Activated CD4-positive, alpha-beta T cell treated with anti-CD3 and anti-CD28 coated beads, Interleukin-2, amount 50 U/mL, for 4 hours (primary cell): ENCODE measurements around the gene PML.
"Not testable (repeated sequence)": the region's sequence is repeated elsewhere in the genome, so short reads cannot be mapped to it uniquely, and the experiment has no call there.

Source experiments
- DNase-seq, 2 experiments: peaks; one replicate each; pipeline ENCODE4 v3.0.0-alpha.2; 2020

The PML gene

DNA sequence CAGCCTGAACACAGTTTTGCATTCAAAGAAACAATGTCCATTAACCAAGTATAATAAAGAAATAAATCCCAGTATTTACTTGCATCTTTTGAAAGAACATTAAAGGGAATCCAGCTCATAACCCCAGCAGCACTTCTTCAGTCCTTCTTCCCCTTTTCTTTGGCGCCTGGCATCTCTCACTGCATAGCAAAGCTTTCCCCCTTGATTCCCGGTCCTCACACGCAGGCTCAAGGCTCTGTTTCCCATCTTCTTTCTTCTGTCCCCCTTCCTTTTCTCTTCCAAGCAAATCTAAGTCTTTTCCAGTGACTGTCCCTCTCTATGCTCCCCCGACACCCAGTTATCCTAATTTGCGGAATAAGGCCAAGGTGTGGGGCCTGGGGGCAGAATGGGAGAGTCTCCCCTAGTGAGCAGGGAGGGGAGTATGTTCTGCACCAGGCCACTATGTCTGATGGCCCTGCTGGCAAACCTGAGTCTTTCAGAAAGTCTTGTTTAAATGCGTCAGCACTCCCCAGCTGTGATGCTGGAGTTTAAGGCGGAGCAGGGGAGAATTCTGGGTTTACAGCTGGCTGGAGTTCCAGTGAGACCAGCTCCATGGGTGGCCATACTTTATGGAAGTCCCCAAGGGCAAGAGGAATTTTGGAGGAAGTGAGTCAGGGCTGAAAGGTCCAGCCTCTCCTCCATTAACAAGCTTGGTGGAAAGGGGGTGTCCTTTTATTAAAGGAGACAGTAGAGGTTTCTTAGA, 45.8 kb downstream of the PML start:
- DNase-seq, result no peak

DNA sequence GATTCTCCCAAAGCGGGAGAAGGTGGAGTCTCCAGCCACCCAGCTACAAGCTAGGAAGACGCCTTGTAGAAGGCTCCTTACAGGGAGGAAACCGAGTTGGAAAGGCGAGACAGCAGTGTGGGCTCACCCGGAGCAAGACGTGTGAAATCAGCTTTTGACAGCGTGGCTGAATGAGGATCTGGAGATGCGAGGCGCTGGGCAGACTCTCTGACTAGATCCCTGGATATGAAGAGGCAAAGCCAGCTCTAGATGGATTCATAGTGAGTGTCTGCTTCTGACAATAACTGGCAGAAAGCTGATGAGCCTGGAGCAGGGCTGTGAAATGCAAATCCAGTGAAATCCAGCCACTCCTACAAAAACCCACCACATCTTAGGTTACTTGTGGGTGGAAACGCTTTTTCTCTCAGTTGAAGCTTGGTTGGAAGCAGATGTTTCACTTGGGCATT, 46.8 kb downstream of the PML start:
- DNase-seq, result no peak

DNA sequence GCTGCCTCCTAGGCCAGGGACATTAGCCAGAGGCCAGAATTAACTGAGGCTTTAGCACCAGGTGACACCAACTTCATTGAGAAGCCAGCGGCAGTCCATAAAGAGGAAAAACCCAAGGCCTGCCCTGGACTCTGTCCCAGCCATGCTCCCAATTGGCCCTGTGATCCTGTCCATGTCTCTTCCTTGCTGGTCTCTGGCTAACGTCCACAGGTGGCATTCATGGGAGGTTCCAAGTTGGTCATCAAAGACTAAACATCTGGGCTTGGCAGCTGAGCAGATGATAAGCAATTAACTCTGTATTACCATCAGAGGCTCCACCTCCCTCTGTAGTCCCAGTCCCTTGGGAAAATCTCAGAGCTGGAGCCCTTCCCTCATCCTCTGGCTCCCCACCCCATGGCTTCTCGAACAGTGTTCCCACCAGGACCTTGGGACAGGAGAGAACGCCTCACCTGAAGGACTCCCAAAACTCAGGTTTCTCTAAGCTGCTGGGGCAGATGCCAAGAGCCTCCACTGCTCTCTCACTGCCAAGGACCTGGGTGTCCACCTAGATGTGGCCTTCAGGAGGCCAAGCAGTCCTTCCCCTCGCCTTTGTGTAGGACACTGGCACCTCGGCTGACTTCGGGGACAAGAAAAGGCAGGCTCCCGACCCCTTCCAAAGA, 47.4 kb downstream of the PML start:
- DNase-seq, result no peak

DNA sequence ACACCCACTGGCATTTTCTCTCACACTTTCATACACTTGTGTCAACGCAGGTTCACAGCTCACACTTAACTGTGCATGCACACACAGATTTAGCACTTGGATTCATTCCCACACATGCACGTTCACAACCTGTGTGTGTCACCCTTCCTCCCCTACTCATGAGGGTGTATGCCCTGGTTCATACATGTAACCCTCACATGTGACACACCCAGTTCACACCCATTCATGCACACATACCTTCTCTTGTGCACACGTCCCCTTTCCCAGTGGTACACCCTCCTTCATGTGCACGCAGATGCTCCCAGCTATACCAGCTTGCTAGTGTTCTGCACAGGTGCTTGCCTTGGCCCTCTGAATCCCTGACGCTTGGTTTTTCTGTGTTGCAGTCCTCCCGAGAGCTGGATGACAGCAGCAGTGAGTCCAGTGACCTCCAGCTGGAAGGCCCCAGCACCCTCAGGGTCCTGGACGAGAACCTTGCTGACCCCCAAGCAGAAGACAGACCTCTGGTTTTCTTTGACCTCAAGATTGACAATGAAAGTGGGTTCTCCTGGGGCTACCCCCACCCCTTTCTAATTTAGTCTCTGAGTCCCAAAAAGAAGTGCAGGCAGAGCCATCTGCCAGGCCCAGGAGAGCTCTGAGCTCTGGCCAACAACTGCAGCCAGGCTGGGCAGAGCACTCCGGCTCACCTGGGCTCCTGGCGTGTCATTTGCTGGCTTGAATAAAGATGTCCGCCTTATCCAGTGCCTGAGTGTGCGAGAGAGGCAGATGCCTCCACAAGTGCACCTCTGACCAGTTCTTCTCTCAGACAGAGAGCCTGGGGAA, 48.3 kb downstream of the PML start:
- no peak for DNase-seq

DNA sequence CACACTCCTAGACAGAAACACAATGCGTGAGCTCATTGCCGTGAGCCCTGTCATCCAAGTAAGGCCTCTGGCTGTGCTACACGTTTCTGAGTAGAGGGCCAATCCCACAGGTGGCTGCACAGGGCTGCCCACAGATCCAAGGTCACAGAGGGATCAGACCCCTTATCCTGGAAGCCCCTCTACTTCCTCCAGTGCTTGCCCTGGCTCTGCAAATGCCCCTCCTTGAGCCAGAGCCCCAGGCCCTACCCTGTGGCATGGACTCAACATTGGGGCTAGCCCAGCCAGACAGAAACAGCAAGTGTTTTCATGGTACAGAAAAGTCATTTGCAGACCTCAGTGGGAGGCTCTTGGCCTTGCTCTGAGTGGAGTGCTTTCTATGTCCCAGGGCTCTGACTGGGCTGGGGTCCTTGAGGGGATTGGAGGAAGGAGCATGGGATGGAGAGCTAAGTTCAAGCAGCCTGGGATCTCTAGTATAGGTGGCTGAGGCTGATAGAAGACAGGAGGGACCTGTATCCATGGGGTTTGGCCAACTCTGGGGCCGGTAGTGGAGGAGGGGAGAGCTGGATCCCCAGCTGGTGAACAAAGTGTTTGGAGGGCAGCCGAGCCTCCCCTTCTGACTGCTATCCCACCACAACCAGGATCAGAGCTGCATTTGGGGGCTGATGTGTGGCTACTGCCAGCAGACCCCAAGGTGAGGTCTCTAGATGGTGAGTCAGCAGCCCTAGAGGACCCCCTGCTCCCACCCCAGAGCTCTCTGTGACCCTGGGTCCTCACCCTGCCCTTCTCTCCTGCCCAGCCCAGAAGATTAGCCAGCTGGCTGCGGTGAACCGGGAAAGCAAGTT, 49.1 kb downstream of the PML start:
- DNase-seq, result no peak

DNA sequence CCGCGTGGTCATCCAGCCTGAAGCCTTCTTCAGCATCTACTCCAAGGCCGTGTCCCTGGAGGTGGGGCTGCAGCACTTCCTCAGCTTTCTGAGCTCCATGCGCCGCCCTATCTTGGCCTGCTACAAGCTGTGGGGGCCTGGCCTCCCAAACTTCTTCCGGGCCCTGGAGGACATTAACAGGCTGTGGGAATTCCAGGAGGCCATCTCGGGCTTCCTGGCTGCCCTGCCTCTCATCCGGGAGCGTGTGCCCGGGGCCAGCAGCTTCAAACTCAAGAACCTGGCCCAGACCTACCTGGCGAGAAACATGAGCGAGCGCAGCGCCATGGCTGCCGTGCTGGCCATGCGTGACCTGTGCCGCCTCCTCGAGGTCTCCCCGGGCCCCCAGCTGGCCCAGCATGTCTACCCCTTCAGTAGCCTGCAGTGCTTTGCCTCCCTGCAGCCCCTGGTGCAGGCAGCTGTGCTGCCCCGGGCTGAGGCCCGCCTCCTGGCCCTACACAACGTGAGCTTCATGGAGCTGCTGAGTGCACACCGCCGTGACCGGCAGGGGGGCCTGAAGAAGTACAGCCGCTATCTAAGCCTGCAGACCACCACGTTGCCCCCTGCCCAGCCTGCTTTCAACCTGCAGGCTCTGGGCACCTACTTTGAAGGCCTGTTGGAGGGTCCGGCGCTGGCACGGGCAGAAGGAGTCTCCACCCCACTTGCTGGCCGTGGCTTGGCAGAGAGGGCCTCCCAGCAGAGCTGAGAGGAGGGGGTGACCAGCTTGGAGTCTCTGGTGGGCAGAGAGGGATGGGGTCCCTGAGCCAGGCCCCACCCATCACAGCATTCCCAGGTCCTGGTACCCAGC, 50.0 kb downstream of the PML start:
- DNase-seq, result no peak

DNA sequence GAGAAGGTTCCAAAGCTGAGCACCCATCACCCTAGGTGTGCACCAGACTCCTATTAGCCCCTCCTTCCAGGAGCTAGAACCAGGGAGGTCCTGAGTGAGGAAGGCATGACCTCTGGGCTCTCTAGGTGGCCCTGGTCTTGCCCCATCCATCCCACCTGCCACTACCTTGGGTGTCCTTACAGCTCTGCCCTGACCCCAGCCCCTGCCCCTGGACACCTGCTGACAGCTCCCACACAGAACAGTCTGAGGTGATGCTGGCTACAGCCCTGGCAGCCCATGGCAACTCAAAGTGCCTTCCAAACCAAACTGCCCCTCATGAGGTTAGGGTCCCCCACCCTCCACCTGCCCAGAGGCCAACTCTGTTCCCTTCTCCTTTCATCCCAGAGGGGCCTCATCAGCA, 50.7 kb downstream of the PML start:
- DNase-seq, result no peak

DNA sequence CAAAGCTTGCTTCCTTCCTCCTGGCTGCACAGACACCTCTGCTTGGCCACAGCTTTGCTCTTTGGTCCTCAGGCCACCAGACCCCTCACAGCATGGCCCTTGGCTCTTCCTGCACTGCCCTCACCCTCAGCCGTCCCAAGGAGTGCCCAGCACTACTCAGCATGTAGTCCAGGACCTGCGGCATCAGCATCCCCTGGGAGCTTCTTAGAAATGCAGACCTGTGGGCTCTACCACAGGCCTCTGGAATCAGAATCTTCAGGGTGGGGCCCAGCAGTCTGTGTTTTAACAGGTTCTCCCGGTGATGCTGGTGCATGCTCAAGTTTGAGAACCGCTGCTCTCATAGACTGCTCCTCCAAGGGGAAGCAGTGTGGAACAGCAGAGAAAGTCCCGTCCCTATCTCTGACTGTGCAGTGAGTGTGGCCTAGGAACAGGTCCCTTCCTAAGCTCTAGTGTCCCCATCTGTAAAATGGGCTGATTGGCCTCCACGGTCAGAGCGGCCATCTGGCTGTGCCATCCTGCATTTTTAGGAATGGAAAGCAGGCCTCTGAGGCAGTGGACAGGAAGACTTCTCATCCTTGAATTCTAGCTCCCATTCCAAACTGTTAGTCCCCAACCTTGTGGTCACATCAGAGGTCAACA, 51.2 kb downstream of the PML start:
- DNase-seq, result no peak

DNA sequence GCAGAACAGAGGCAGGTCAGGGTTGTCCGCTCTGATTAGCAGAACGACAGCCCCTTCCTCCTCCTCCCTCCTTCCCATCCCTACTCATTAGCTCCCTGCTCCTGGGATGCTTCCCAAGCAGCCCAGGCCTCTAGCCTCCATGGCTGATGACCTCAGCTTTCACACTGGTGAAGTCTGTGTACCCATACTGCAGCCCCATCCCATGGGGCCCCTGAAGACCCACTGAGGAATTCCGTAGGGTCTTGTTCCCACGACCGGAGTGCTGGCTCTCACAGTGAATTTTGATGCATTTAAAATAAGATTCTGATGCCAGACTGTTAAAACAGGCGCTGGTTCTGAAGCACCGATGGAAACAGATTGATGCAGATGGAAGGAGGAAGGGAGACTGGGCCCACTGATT, 51.8 kb downstream of the PML start:
- no peak for DNase-seq

DNA sequence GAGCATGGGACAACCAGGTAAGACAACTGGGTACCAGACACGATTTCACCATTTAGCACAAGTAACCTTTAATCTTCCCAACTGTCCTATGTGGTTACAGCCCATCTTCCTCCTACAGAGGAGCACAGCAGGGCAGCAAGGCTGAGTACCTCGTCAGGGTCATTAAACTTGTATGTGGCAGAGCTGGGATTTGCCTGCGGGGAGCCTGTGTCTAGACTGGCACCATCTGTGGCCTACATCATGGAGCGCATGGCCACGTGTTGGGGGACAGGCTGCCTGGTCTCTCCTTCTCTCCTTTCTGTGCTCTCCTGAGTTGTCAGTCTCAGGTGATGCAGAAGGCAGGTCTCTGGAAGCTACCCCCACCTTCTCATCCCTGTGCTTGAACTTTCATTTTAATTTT, 55.6 kb downstream of the PML start:
- DNase-seq, result no peak

DNA sequence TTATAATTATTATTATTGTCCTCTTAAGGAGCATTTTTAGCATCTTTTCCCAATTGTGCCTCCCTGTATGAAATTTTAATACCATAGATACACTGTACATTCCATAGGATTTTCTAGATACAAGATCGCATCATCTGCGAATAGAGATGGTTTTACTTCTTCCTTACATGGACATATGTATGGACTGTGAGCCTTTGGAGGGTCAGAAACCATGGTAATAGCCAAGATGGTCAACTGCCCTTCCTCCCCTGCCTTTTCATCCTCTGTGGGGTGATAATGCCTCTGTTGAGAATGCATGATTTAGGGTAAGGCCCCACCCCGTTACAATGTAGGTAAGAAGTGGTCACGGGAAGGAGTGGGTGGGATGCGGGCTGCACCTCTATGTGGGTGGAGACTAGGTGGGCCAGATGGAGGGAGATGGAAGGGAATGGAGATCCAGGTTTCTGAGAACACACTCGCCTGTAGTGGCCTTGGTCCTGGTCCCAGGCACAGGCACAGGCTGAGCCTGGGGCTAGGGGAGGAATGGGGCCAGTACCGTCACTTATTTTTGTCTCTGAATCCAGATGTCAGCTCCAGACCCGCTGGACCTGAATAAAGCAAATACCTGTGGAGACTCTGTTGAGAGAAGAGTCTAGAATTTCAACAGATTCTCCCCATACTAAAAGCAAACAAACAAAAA, 56.2 kb downstream of the PML start:
- DNase-seq, result no peak

DNA sequence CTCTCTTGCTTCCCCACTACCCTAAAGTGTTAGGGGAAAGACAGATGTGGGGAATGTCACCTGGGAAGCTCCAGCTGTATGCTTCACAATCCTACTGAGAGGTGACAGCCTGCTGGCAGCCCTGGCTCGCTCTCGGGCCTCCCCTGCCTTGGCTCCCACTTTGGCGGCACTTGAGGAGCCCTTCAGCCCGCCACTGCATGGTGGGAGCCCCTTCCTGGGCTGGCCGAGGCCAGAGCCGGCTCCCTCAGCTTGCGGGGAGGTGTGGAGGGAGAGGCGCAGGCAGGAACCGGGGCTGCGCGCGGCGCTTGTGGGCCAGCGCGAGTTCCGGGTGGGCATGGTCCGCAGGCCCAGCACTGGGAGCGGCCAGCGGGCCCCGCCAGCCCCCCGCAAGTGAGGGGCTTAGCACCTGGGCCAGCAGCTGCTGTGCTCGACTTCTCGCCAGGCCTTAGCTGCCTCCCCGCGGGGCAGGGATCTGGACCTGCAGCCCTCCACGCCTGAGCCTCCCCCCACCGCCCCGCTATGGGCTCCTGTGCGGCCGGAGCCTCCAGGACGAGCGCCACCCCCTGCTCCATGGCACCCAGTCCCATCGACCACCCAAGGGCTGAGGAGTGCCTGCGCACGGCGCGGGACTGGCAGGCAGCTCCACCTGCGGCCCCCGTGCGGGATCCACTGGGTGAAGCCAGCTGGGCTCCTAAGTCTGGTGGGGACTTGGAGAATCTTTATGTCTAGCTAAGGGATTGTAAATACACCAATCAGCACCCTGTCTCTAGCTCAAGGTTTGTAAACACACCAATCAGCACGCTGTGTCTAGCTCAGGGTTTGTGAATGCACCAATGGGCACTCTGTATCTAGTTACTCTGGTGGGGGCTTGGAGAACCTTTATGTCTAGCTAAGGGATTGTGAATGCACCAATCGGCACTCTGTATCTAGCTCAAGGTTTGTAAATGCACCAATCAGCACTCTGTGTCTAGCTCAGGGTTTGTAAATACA, 58.0 kb downstream of the PML start:
- DNase-seq, result not testable (repeated sequence)

DNA sequence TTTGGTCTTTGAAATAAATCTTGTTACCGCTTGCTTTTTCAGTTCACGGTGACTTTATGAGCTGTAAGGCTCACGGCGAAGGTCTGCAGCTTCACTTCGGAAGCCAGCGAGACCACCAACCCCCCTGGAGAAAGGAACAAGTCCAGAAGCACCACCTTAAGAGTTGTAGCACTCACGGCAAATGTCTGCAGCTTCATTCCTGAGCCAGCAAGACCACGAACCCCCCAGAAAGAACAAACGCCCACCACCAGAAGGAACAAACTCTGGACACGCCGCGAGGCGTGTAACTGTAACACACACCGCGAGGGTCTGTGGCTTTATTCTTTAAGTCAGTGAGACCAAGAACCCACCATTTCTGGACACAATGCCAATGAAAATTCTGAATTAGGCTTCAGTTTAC, 59.0 kb downstream of the PML start:
- DNase-seq, result no peak

DNA sequence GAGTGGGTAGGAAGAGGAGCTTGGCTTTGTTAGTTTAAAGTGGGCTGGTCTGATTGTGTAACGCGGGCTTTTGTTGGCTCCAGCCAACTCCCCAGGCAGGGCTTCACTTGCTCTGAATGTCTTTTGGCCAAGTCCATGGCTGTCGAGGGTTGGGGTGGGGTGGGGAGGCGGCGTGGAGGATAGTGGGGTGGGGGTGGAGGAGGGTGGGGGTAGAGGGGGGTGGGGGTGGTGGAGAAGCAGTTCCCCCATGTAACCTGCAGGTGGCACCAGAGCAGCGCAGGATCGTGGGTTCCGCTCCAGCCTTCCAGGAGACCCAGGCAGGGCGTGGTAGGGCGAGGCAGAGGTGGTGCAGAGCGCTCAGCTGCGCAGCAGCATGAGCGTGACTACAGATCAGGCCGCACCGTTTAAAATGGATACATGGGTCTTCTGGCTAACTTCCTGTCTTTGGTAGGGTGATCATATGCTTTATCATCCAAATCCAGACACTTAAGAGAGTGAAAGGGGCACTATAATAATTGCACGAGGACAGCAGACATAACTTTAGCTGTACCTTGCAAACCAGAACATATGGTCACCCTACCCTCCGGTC, 59.5 kb downstream of the PML start:
- peak; percentile 60 to 61 for DNase-seq

DNA sequence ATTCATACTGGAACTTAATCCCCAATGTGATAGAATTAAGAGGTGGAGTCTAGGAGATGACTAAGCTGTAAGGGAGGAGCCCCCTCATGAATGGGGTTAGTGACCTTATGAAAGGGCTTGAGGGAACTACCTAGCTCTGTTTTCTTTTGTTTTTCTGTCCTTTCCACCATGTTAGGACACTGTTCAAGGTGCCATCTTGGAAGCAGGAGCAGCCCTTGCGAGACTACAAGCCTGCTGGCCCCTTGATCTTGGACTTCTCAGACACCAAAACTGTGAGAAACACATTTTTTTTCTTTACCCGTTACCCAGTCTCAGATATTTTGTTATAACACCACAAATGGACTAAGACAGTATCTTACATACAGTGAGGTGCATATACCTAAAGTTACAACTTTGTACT, 61.3 kb downstream of the PML start:
- DNase-seq, result no peak

DNA sequence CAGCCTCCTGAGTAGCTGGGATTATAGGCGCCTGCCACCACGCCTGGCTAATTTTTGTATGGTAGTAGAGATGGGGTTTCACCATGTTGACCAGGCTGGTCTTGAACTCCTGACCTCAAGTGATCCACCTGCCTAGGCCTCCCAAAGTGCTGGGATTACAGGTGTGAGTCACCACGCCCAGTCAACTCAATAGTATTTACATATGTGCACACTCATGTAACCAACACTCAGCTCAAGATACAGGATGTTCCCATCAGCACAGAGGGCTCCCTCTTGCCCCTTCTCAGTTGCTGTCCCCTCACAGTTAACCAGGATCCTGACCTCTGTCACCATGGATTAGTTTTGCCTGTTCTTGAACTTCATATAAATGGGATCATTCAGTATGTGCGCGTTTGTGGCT, 61.8 kb downstream of the PML start:
- DNase-seq, result not testable (repeated sequence)

DNA sequence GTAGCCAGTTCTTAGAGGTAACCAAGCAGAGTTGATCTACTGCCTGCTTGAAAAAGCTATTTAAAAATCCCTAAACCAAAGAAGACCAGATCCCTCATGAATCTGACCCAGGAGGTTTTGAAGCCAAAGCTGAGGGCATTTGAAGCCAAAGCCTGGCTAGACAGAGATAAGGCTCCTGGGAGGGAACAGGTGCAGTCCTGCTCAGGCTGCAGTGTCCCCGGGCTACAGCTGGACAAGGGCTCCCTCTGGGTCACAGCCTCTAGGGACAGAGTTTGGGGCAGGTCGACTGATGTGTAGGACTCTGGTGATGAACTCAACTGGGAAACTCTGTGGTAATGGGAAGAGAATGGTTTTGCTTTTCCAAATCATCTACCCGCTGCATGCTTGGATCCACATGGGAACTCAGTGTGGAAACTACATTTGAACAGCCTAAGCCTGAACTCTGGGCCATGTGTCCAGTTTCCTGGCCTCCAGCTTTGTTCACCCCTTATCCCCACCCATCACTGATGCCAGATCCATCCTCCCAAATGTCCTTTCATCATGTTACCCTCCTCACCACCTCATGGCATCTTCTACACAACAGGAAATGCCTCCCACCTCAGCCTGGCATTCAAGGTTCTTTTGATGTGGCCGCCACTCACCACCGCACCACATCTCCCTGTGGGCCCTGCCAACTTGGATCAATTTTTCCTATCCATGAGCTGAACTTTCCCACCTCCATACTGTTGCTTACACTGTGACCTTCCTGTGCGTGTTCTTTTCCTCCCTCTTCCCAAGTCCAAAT, 64.7 kb downstream of the PML start:
- not testable (repeated sequence) for DNase-seq

DNA sequence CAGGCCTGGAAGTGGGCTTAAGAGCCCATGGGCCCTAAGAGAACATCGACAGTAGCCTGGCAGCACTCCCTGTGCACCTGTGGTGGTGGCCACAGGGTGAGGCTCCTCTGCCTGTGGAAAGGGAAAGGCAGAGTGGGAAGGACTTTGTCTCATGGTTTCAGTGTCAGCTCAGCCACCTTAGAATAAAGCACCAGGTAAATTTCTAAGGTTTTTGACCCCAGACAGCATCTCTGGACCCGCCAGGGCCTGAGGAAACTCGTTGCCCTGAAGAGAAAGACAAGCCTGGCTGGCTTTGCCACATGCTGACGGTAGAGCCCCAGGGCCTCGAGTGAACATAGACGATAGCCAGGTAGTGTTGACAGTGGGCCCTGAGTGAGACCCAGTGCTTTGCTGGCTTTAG, 65.7 kb downstream of the PML start:
- DNase-seq, result no peak
